Measurements from ENCODE around the gene PLA2G6. TPM values are rescaled to one million over a fixed set of nuclear protein-coding genes. Genes with fewer than 3 reads are reported as not detected.

PLA2G6 gene
- total and polyA plus RNA-seq, 2 of the 13 experiments (the other 11 are each of a cell fraction or from before 2014, with no cell fraction given), result 4.8 to 11.5 TPM

- TF ChIP-seq RERE (CRISPR knock-in tag; IDR thresholded peaks at IDR 0.05; ENCODE audit: low read depth) (no peak), PPARG (CRISPR knock-in tag; conservative IDR thresholded peaks at IDR 0.05) (no peak), ZNF33A (CRISPR knock-in tag; IDR thresholded peaks at IDR 0.05; ENCODE audit: borderline replicate concordance) (no peak), HES4 (CRISPR knock-in tag; IDR thresholded peaks at IDR 0.05; ENCODE audit: borderline replicate concordance) (no peak), TARDBP (CRISPR knock-in tag; IDR thresholded peaks at IDR 0.05) (no peak), FOXK1 (CRISPR knock-in tag; IDR thresholded peaks at IDR 0.05; ENCODE audit: borderline replicate concordance, low read depth) (no peak), ZBTB14 (CRISPR knock-in tag; IDR thresholded peaks at IDR 0.05) (no peak), ZNF546 (CRISPR knock-in tag; conservative IDR thresholded peaks at IDR 0.05) (no peak), SOX5 (CRISPR knock-in tag; IDR thresholded peaks at IDR 0.05; ENCODE audit: borderline replicate concordance) (peak; percentile 72; the same call in 1 of the 2 replicates), SRSF1 (optimal IDR thresholded peaks at IDR 0.05; ENCODE audit: low read depth, low read length) (no peak), ZBTB46 (CRISPR knock-in tag; IDR thresholded peaks at IDR 0.05; ENCODE audit: borderline replicate concordance) (no peak), ZNF580 (CRISPR knock-in tag; IDR thresholded peaks at IDR 0.05; ENCODE audit: borderline replicate concordance, low read depth) (no peak), ATF1 (CRISPR knock-in tag; IDR thresholded peaks at IDR 0.05) (no peak), TP53 (CRISPR knock-in tag; conservative IDR thresholded peaks at IDR 0.05) (no peak), HOXD1 (CRISPR knock-in tag; IDR thresholded peaks at IDR 0.05) (no peak), ZNF275 (CRISPR knock-in tag; IDR thresholded peaks at IDR 0.05; ENCODE audit: borderline replicate concordance) (no peak), SP4 (CRISPR knock-in tag; IDR thresholded peaks at IDR 0.05) (no peak), CERS6 (CRISPR knock-in tag; IDR thresholded peaks at IDR 0.05) (no peak)
These were observed 47.5 kb upstream of the PLA2G6 start (continued) for GRCh38 chr22:38228873-38229740.
